Measurements from ENCODE around the gene PAPPA2. TPM values are rescaled to one million over a fixed set of nuclear protein-coding genes. Genes with fewer than 3 reads are reported as not detected.

Gene PAPPA2
- total and polyA plus RNA-seq, 10 of the 15 experiments (the other 5 are each of a cell fraction or from before 2014, with no cell fraction given), result under 0.01 to 0.06 (median 0.03) TPM; not detected in 7

- H4K20me1 ChIP-seq (ENCODE audit: control insufficient read depth, insufficient read depth), result no peaks in the 10 kb centered on the region
- ChIA-PET RAD21 (ENCODE audit: unreplicated experiment) (no interaction called here), CTCF (interaction anchor here (0.6 kb wide), 1 partner anchor 168 kb away, joined by 4 read pairs; no protein-coding TSS in a partner anchor), SMC1A (ENCODE audit: uncharacterized antibody, unreplicated experiment) (interaction anchor here (1.5 kb wide), 1 partner anchor 15 kb away, joined by 3 read pairs; no protein-coding TSS in a partner anchor), POLR2A (no interaction called here)
- FAIRE-seq, result no peak
- no peak overlapping the region for H3K27ac ChIP-seq (ENCODE audit: control insufficient read depth, insufficient read depth)
- no peak overlapping the region for H2AFZ ChIP-seq (ENCODE audit: control insufficient read depth, low read depth, low read length)
- ATAC-seq, result no peak
- no TSS peak for BruUV-seq (replicated peaks)
- TF ChIP-seq IKZF1 (conservative IDR thresholded peaks at IDR 0.05), result no peak
- TF ChIP-seq CHD2 (IDR thresholded peaks at IDR 0.05; ENCODE audit: borderline replicate concordance, low read depth, low read length), result no peak
- H3K4me2 ChIP-seq (ENCODE audit: control insufficient read depth, insufficient read depth), result no peak overlapping the region
- intact Hi-C loops (cut with micrococcal nuclease; ENCODE audit: unreplicated experiment) (loop anchor here (5.0 kb wide), 1 partner anchor 168 kb away; no protein-coding TSS in a partner anchor), in situ Hi-C loops (cut with MboI) (no loop called here)
- H3K4me3 ChIP-seq, result no peak overlapping the region
- no peaks in the 10 kb centered on the region for H3K79me2 ChIP-seq (ENCODE audit: control insufficient read depth, insufficient read depth, low read length)
- no peaks in the 10 kb centered on the region for H3K36me3 ChIP-seq (ENCODE audit: control insufficient read depth in 2 of 2, insufficient read depth in 2 of 2, low read length in 1 of 2)
- H3K9ac ChIP-seq (ENCODE audit: control insufficient read depth, insufficient read depth, low read length), result no peak overlapping the region
- no peak for DNase-seq (ENCODE audit: low read depth, low spot score)
- no peaks in the 10 kb centered on the region for H3K27me3 ChIP-seq (replicated peaks in 1 of 2; ENCODE audit: control insufficient read depth in 2 of 2, insufficient read depth in 2 of 2, low read length in 1 of 2)
- no peaks in the 10 kb centered on the region for H3K4me1 ChIP-seq (ENCODE audit: control insufficient read depth, insufficient read depth, low read length)
- H3K9me3 ChIP-seq (replicated peaks; ENCODE audit: control insufficient read depth, insufficient read depth, low read length), result no peaks in the 10 kb centered on the region
- WGBS (ENCODE audit: insufficient coverage, insufficient replicate concordance, low lambda C conversion rate, missing lambda C conversion rate), result 37% methylated on average over 4 of the region's 4 CpGs
These were observed 82.2 kb downstream of the PAPPA2 start for GRCh38 chr1:176545034-176545639.

GRCh38 chr1:176546825-176547224, 83.8 kb downstream of the PAPPA2 start:
- no peaks in the 10 kb centered on the region for H3K36me3 ChIP-seq (ENCODE audit: control insufficient read depth in 2 of 2, insufficient read depth in 2 of 2, low read length in 1 of 2)
- H3K9me3 ChIP-seq (replicated peaks; ENCODE audit: control insufficient read depth, insufficient read depth, low read length), result no peaks in the 10 kb centered on the region
- H3K79me2 ChIP-seq (ENCODE audit: control insufficient read depth, insufficient read depth, low read length), result no peaks in the 10 kb centered on the region
- FAIRE-seq (no peak), ATAC-seq (no peak), DNase-seq (ENCODE audit: low read depth, low spot score) (no peak)
- CTCF ChIA-PET, result no interaction called here
- H3K9ac ChIP-seq (ENCODE audit: control insufficient read depth, insufficient read depth, low read length), result no peak overlapping the region
- no peaks in the 10 kb centered on the region for H4K20me1 ChIP-seq (ENCODE audit: control insufficient read depth, insufficient read depth)
- H3K4me2 ChIP-seq (ENCODE audit: control insufficient read depth, insufficient read depth), result no peak overlapping the region
- H3K4me1 ChIP-seq (ENCODE audit: control insufficient read depth, insufficient read depth, low read length), result no peaks in the 10 kb centered on the region
- intact Hi-C loops (cut with micrococcal nuclease; ENCODE audit: unreplicated experiment), result loop anchor here (5.0 kb wide), 1 partner anchor 170 kb away; no protein-coding TSS in a partner anchor
- RAD21 ChIA-PET (ENCODE audit: unreplicated experiment), result interaction anchor here (0.6 kb wide), 1 partner anchor 943 kb away, joined by 3 read pairs; no protein-coding TSS in a partner anchor
- 38% methylated on average over 1 of the region's 1 CpG for WGBS (ENCODE audit: insufficient coverage, insufficient replicate concordance, low lambda C conversion rate, missing lambda C conversion rate)
- no TSS peak for BruUV-seq (replicated peaks)
- in situ Hi-C loops (cut with MboI), result no loop called here
- H2AFZ ChIP-seq (ENCODE audit: control insufficient read depth, low read depth, low read length), result no peak overlapping the region
- SMC1A ChIA-PET (ENCODE audit: uncharacterized antibody, unreplicated experiment), result no interaction called here
- no peak overlapping the region for H3K27ac ChIP-seq (ENCODE audit: control insufficient read depth, insufficient read depth)
- H3K27me3 ChIP-seq (replicated peaks in 1 of 2; ENCODE audit: control insufficient read depth in 2 of 2, insufficient read depth in 2 of 2, low read length in 1 of 2), result no peaks in the 10 kb centered on the region
- POLR2A ChIA-PET, result no interaction called here
- H3K4me3 ChIP-seq, result no peak overlapping the region
- no peak for TF ChIP-seq E4F1 (IDR thresholded peaks at IDR 0.05; ENCODE audit: borderline replicate concordance, partially characterized antibody)
- no peak for TF ChIP-seq POU2F2 (IDR thresholded peaks at IDR 0.05; ENCODE audit: borderline replicate concordance, low read depth, low read length)
- TF ChIP-seq ZZZ3 (IDR thresholded peaks at IDR 0.05; ENCODE audit: control insufficient read depth, insufficient read length, low read depth), result no peak
- TF ChIP-seq ZBTB11 (CRISPR knock-in tag; IDR thresholded peaks at IDR 0.05), result no peak
- TF ChIP-seq USF1 (IDR thresholded peaks at IDR 0.05; ENCODE audit: borderline replicate concordance, extremely low read length, insufficient read depth, low read depth, low read length), result no peak
- no peak for TF ChIP-seq LARP7 (IDR thresholded peaks at IDR 0.05)
- TF ChIP-seq CBFB (IDR thresholded peaks at IDR 0.05; ENCODE audit: low read depth), result no peak
- TF ChIP-seq BRCA1 (IDR thresholded peaks at IDR 0.05; ENCODE audit: low read depth, low read length), result no peak
